ENCODE measurements around the gene WDR54.

The WDR54 gene, protein sequence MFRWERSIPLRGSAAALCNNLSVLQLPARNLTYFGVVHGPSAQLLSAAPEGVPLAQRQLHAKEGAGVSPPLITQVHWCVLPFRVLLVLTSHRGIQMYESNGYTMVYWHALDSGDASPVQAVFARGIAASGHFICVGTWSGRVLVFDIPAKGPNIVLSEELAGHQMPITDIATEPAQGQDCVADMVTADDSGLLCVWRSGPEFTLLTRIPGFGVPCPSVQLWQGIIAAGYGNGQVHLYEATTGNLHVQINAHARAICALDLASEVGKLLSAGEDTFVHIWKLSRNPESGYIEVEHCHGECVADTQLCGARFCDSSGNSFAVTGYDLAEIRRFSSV

GRCh38 chr2:74421221-74421870 lies at the start of gene WDR54, which contains the start of gene C2orf81:
WDR54 (plus strand) TSS chr2:74421730; CDS start chr2:74422154, 424 bp downstream.
C2orf81 (minus strand) TSS chr2:74421619; CDS start chr2:74421560, 59 bp downstream.
- peak; percentile 53 for DNase-seq

GRCh38 chr2:74372674-74373073 lies 48.9 kb upstream of the WDR54 start:
- DNase-seq, result no peak

DNA sequence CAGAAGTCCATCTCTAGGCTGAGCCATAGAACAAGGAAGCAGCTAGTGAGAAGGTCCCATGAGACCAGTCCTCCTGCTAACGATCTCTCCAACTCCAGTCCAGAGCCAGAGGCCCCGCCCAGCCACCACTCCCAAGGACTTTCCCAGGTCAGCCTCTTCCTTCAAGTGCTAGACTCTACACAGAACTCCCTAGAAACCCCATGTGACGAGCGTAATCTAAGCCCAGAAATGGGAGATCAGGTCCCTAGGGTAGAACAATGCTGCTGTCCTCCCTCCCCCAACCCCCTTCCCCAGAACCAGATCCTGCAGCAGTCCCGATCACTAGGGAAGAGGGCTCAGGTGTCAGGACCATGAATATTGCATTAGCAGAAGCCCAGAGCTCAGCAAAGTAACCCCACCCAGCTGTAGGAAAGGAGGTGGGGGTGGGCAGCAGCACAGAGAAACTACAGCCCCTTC lies 48.3 kb upstream of the WDR54 start:
- no peak for DNase-seq

DNA sequence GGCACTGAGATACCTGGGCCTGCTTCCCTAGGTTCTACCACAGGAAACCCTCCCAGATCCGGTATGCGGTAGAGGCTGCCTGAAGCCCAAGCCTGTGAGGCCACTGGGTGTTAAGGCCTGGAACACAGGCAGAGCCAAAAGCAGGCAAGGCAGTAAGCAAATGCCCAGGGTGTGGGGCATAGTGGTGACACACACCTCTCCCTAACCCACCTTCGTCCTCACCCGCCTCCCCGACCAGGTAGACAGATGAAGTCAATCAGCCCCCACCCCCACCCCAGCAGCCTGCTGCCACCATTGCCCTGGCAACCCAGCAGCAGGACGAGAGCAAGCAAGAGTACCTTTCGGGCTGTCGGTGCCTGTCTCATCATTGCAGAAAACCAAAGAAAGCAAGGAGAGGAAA lies 47.5 kb upstream of the WDR54 start:
- DNase-seq, result no peak

DNA sequence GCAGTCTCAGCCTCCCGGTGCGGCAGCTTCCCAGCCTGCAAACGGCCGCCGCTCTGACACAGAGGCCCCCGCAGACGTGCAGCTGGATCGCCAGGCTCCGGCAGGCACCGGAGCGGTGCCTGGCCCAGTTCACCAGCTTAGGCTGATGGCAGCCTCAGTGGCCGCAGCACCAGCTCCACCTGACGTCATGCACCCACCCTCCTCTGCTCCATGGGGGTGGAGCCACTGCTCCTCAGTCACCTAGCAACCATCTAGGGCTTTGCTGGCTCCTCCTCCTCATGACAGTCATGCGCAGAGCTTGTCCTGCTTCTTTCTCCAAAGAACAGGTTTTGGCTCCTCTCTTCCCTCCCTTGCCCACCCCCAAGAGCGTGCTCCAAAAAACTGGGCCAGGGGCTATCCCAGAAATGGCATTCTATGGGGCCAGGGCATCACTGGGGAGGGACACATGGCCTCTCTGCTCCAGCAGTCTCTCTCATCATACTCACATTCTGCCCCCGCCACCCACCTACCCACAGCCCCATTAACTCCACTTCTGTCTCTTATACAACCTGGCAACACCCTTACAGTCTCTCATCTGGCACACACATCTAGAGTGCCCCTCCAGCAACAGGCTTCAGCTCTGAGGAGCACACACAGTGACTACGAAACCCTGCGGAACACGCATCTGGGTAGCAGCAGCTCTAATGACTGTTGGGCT lies 46.9 kb upstream of the WDR54 start:
- DNase-seq, result peak; percentile 93

GRCh38 chr2:74375838-74376237 lies 45.7 kb upstream of the WDR54 start:
- no peak for DNase-seq

GRCh38 chr2:74378007-74378406 lies 43.5 kb upstream of the WDR54 start:
- DNase-seq, result no peak

GRCh38 chr2:74379851-74380789 lies 41.4 kb upstream of the WDR54 start, which contains the start of gene DCTN1:
DCTN1 (minus strand) TSS chr2:74380311; CDS start chr2:74380037, 274 bp downstream.
- DNase-seq, result peak; percentile 12

DNA sequence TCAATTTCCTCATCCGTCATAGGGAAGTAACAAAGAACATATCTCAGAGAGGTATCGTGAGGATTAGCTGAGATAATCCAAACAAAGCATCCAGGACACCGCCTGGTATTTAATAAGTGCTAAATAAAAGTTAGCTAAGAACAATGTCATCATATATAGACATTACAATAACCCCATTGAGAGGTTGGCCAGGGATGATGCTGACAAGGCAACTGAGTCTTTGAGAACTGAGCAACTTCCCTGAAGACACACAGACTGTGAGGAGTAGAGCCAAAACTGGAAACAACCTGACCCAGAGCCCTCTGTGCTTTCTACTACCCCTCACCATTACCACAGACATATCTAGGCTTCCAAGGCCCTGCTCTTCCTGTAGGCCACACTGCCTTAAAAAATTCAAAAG lies 39.8 kb upstream of the WDR54 start:
- no peak for DNase-seq

DNA sequence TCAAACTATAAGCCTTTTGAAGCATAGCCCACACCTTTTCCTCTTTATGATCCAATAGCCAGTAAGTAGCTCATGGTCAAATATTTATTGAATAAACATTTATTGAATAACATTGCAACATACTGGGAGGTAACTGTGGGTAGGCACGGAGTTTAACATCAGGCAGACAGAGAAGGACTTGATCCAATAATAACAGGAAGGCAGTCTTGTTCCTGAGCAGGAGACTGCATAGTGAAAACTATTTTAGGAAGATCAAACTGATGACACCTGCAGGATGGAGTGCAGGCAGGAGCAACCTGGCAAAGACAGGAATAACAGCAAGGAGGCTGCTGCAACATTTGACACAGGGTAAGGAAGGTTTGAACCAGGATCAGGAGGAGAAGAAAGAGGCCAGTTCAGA lies 38.3 kb upstream of the WDR54 start:
- peak; percentile 65 for DNase-seq

DNA sequence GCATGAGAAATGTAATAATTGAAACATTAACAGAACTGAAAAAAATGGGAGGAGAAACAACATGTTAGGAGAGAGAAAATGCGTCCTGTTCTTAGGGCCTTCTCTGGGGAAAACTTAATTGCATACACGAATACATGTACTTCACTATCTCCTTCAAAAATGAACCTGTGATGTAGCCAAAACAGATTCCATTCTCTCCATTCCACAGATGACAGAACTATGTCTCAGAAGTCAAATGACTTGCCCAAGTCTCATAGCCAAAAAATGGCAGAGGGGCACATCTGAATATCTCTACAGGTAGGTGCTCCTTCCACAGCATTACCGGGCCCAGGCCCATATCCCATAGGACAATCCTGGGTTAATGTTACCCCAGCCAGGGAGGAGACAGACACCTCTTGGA lies 37.5 kb upstream of the WDR54 start:
- no peak for DNase-seq

DNA sequence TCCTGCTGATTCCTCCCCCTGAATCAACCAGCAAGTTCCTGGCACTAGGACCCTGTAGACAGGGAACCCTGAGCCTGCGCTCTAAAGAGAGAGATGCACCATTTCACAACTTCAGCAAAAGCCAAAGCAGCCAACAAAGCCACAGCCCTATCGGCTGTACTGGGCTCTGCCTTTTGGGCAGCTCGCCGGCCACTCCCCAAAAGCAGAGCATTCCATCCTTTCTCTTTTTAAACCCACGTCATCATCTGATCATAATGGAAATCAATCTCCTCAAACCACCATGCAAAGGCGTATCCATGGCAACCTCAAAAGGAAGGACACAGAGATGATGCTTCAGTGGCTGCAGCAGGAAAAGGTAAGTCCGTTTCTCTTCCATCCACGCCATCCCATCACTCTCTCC lies 36.1 kb upstream of the WDR54 start:
- no peak for DNase-seq

- DNase-seq, result no peak
Measured at GRCh38 chr2:74387346-74387745, 34.2 kb upstream of the WDR54 start.

GRCh38 chr2:74390606-74391005 lies 30.9 kb upstream of the WDR54 start:
- no peak for DNase-seq

GRCh38 chr2:74391209-74391579 lies 30.3 kb upstream of the WDR54 start:
- DNase-seq, result no peak

- DNase-seq, result peak; percentile 88
Measured at GRCh38 chr2:74391580-74392448, 29.7 kb upstream of the WDR54 start.

DNA sequence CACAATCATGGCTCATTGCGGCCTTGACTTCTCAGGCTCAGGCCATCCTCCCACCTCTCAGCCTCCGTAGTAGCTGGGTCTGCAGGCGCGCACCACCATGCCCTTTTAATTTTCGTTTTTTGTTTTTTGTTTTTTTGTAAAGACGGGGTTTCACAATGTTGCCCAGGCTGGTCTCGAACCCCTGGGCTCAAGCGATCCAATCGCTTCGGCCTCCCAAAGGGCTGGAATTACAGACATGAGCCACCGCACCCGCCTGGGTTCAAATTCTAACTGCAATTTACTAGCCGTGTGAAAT lies 29.1 kb upstream of the WDR54 start:
- no peak for DNase-seq

- no peak for DNase-seq
Measured at GRCh38 chr2:74393525-74393924, 28.0 kb upstream of the WDR54 start.

GRCh38 chr2:74396149-74396548 lies 25.4 kb upstream of the WDR54 start:
- no peak for DNase-seq

GRCh38 chr2:74399785-74400184 lies 21.7 kb upstream of the WDR54 start:
- DNase-seq, result no peak

DNA sequence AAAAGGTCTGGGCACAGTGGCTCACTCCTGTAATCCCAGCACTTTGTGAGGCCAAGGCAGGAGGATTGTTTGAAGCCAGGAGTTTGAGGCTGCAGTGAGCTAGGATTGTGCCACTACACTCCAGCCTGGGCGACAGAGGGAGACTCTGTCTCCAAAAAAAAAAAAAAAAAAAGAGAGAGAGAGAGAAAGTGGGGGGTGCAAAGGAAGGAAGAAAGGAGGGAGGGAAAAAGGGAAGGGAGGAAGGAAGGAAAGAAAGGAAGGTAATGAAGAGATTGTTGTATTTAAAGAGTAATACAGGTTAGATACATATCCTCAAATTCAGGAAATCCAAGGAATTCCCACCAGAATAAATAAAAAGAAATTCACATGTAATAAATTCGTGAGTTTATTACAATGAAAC lies 19.6 kb upstream of the WDR54 start:
- DNase-seq, result no peak

GRCh38 chr2:74406035-74406434 lies 15.5 kb upstream of the WDR54 start:
- DNase-seq, result peak; percentile 87
